Gastroesophageal sphincter (tissue), 3 donors: ENCODE measurements around the gene TMEM138.

ENCODE experiments used
- CTCF ChIP-seq, 4 experiments: fragments of 200-600 bp in 2 of 4; fragments of 450-650 bp in 2 of 4; sonication (generic) in 1 of 4; IDR thresholded peaks; one replicate each; pipeline ENCODE4 v1.5.1; 2017 to 2019; ENCODE audit warnings: antibody characterized with exemption in 4 of 4, mild to moderate bottlenecking in 2 of 4, moderate library complexity in 2 of 4
- POLR2A ChIP-seq, 2 donors: fragments of 450-650 bp; IDR thresholded peaks; one replicate each; pipeline ENCODE4 v1.6.1; 2017; ENCODE audit warnings: antibody characterized with exemption in 2 of 2, mild to moderate bottlenecking in 2 of 2, moderate library complexity in 1 of 2
- POLR2AphosphoS5 ChIP-seq: sonication (generic); formaldehyde crosslinking; IDR thresholded peaks from one replicate; pipeline ENCODE4 v1.6.1; 2017; ENCODE audit warnings: antibody characterized with exemption

GRCh38 chr11:61338783-61339489 is 23.2 kb upstream of the TMEM138 start:
- TF ChIP-seq POLR2A (IDR thresholded peaks at IDR 0.05), result no peak
- TF ChIP-seq CTCF (IDR thresholded peaks at IDR 0.05), result no peak
- no peak for TF ChIP-seq POLR2AphosphoS5
